Activated CD8-positive, alpha-beta memory T cell treated with anti-CD3 and anti-CD28 coated beads for 36 hours (primary cell): ENCODE results near the gene ZNF780B. TPM values are rescaled to one million over a fixed set of nuclear protein-coding genes. Genes with fewer than 3 reads are reported as not detected.
"Not testable (repeated sequence)": the region's sequence is repeated elsewhere in the genome, so short reads cannot be mapped to it uniquely, and the experiment has no call there.

ENCODE experiments used
- CTCF ChIA-PET: fragments of 350-600 bp; sonication (Branson Sonifier 250); formaldehyde crosslinking; loops from one replicate; lab custom pipeline; 2021; ENCODE audit warnings: antibody characterized with exemption; lab: Charles Lee
- POLR2A ChIA-PET: fragments of 350-600 bp; sonication (Branson Sonifier 250); formaldehyde crosslinking; loops from one replicate; lab custom pipeline; 2021; ENCODE audit warnings: antibody characterized with exemption; lab: Charles Lee
- total RNA-seq, 2 experiments: library from RNA; stranded (reverse); gene quantifications; one replicate each; pipeline ENCODE4 v1.2.3, GENCODE V29; 2021

ZNF780B gene
- total RNA-seq, 2 experiments from 2014 or later = 15.6 to 15.9 TPM

- ChIA-PET CTCF (interaction anchor here (0.9 to 1.2 kb wide), 2 partner anchors 85 to 264 kb away, joined by 3 read pairs; no protein-coding TSS in a partner anchor), POLR2A (interaction anchor here (1.0 to 1.9 kb wide), 3 partner anchors 35 to 58 kb away, joined by 3 to 7 read pairs (median 5); partner anchors contain the start of genes ZNF546 and ZNF780A)
Measured at GRCh38 chr19:40055049-40055448, 982 bp downstream of the ZNF780B start.

DNA sequence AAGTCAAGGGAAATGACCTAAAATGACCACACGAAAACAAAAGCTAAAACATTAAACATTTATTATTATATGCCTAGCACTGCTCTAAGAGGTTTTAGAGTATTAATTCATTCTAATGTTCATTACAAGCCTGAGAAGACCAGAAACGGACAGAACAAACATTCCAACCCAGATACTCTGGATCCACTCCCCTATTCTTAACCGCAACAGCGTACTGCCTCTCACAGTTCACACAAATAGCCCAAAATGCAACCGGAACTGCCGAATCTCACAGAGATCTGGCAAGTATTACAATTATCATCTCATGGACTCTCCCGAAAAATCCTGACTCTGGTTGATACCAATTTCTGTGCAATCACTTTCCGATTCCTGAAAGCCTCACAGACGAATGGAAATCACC, 1.4 kb downstream of the ZNF780B start:
- ChIA-PET POLR2A (no interaction called here), CTCF (no interaction called here)

GRCh38 chr19:40053491-40053890, 2.5 kb downstream of the ZNF780B start:
- ChIA-PET CTCF (no interaction called here), POLR2A (no interaction called here)

- POLR2A ChIA-PET, CTCF ChIA-PET: not testable (repeated sequence)
Measured at GRCh38 chr19:40041718-40042117, 14.3 kb downstream of the ZNF780B start.

- CTCF ChIA-PET, POLR2A ChIA-PET: not testable (repeated sequence)
Measured at GRCh38 chr19:40038047-40038446, 18.0 kb downstream of the ZNF780B start.

DNA sequence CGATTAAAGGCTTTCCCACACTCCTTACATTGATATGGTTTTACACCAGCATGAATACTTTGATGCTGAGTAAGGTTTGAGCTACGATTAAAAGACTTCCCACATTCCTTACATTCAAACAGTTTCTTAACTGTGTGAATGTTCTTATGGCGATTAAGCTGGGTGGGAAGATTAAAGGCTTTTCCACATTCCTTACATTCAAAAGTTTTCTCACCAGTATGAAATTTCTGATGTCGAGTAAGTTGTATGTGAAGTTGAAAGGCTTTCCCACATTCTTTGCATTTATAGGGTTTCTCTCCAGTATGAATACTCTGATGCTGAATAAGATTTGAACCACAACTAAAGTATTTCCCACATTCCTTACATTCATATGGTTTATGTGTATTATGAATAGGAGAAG, 20.0 kb downstream of the ZNF780B start:
- CTCF ChIA-PET = no interaction called here

DNA sequence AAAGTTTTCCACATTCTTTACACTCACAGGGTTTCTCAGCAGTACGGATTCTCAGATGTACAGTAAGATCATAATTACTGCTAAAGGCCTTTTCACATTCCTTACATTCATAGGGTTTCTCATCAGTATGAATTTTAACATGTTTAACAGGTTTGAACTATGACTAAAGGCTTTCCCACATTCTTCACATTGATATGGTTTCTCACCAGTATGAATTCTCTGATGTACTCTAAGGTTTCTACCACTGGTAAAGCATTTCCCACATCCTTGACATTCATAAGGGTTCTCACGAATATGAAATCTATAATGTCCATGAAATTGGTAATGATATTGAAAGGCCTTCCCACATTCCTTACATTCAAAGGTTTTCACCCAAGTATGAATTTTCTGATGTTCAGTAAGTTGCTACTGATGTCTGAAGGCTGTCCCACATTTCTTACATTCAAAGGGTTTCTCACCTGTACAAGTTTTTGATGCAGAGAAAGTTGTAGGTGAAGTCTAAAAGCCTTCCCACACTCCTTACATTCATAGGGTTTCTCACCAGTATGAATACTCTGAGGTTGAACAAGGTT, 22.0 kb downstream of the ZNF780B start:
- ChIA-PET POLR2A (no interaction called here), CTCF (no interaction called here)

More for the DNA sequence above, 20.0 kb downstream of the ZNF780B start:
- POLR2A ChIA-PET = no interaction called here

GRCh38 chr19:40026597-40026970, 29.4 kb downstream of the ZNF780B start:
- CTCF ChIA-PET = no interaction called here
- POLR2A ChIA-PET = no interaction called here

DNA sequence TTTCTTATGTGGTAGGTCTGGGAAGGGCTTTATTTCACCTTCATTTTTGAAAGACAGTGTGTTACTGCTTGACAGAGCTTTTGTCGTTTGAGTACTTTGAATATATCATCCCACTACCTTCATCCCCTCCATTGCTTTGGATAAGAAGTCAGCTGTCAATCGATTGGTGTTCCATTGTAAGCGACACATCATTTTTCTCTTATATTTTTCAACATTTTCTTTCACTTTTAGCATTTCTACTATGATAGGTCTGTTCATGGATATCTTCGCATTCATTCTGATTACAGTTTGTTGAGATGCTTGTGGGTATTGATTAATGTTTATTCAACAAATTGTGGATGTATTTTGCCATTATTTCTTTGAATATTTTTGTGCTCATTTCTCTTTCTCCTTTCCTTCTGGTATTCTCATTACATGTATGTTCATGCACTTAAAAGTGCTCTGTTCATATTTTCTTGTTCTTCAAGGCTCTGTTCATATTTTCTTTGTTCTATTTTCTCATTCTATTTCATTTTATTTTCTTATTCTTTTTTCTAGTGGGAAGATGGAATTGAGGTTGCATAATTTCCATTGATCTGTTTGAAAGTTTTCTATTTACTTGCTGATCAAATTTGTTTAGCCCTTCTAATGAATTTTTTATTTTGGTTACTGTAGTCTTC, 30.0 kb downstream of the ZNF780B start:
- CTCF ChIA-PET = no interaction called here
- POLR2A ChIA-PET = no interaction called here

- CTCF ChIA-PET = no interaction called here
Measured at GRCh38 chr19:40023969-40024368, 32.1 kb downstream of the ZNF780B start.

GRCh38 chr19:40013991-40014390, 42.0 kb downstream of the ZNF780B start:
- CTCF ChIA-PET = no interaction called here

More at GRCh38 chr19:40023969-40024368, 32.1 kb downstream of the ZNF780B start:
- POLR2A ChIA-PET = no interaction called here

GRCh38 chr19:40009674-40010073, 46.4 kb downstream of the ZNF780B start:
- CTCF ChIA-PET = no interaction called here
- POLR2A ChIA-PET = no interaction called here

More at GRCh38 chr19:40013991-40014390, 42.0 kb downstream of the ZNF780B start:
- POLR2A ChIA-PET = no interaction called here

- POLR2A ChIA-PET = no interaction called here
- CTCF ChIA-PET = no interaction called here
Measured at GRCh38 chr19:40006273-40006691, 49.7 kb downstream of the ZNF780B start.

DNA sequence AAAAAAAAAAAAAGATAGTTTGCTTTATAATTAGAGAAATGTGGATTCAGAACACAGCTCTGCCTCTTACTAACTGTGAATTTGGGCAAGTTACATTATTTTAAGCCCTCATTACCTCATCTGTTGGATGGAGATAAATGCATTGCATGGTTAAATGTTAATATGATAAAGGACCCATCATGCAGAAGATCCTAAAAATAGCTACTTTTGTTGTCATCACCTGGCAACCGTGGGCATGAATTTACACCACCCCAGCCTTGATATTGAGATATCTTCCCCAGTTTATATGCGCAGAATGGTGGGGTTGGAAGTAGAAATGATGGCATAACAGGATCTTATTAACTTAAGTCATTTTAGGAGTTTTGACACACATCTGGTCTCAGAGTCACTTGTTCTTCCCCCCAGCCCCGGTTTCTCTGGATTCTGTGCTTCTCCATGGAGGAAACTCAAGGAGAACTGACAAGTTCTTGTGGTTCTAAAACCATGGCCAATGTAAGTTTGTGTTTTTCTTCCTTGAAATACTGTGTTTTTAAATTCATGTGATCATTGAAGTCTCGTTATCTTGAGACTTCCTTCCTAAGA, 50.2 kb downstream of the ZNF780B start:
- ChIA-PET POLR2A (no interaction called here), CTCF (no interaction called here)

GRCh38 chr19:39998501-39998900, 57.5 kb downstream of the ZNF780B start:
- POLR2A ChIA-PET = no interaction called here
- CTCF ChIA-PET = no interaction called here

DNA sequence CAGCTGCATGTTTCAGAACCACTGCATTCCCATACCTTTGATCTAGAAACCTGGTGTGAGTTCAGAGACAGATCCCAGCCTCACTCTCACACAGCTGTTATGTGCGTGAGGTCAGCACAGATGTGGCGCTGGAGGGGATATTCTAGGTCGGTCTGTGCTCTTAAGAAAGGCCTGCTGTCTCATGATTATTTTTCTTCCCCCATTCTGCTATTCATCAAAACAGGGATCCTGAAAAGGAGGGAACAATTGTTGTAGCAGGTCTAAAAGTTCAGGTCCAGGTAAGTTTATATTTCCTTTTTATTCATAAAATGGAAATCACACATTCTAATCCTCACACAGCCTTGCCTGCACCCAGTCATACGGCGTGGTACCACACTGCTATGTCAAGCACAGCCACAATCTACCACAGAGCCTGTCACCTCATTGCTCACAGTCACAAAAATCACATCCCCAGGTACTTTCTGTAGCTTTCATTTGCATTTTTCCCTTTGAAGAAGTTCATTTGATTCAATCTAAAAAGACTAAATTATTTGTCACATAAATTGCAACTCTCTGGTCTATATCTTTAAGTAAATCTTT, 58.3 kb downstream of the ZNF780B start:
- POLR2A ChIA-PET = interaction anchor here (0.8 to 2.5 kb wide), 4 partner anchors 25 to 167 kb away, joined by 3 to 28 read pairs (median 5); partner anchors contain the start of genes PSMC4 and ZNF780B
- CTCF ChIA-PET = interaction anchor here (0.7 to 2.1 kb wide), 2 partner anchors 27 to 97 kb away, joined by 3 to 10 read pairs; partner anchors contain the start of gene PSMC4

- POLR2A ChIA-PET = interaction anchor here (0.8 to 2.5 kb wide), 5 partner anchors 24 to 320 kb away, joined by 3 to 28 read pairs (median 3); partner anchors contain the start of genes PSMC4 and ZNF780B
- CTCF ChIA-PET = interaction anchor here (0.7 to 2.1 kb wide), 3 partner anchors 27 to 886 kb away, joined by 3 to 10 read pairs (median 3); partner anchors contain the start of gene PSMC4
Measured at GRCh38 chr19:39996811-39997637, 59.0 kb downstream of the ZNF780B start, which contains the start of gene ZNF546. ZNF546 (plus strand) TSS chr19:39997060; CDS start chr19:39998327, 1,267 bp downstream.

DNA sequence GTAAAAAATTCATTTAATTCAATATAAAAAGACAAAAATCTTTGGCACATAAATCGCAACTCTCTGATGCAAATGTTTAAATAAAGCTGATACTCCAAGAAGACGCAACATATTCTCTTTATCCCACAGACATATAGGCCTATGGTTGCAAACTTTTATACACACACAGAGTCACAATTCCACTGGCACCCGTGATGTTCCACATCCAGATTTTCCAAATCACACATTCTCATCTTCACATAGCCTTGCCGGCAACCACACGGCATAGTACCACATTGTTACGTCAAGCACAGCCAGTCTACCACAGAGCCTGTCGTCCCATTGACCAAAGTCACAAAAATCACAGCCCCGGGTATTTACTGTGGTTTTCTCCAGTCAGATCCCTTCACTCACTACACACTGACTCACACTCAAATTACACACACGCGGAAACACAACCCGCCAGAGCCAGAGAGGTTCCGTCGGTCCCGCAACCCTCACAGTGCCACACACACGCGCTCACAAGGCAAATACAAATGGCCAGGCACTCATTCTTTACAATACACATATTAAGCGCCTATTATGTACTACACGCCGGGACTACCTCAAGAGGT, 59.7 kb downstream of the ZNF780B start:
- CTCF ChIA-PET = interaction anchor here (0.7 to 2.1 kb wide), 2 partner anchors 26 to 886 kb away, joined by 3 to 10 read pairs; partner anchors contain the start of gene PSMC4
- POLR2A ChIA-PET = interaction anchor here (0.9 to 2.5 kb wide), 4 partner anchors 26 to 319 kb away, joined by 3 to 28 read pairs (median 5); partner anchors contain the start of genes PSMC4 and ZNF780B
